Type B pancreatic cell (in vitro differentiated cells): ENCODE data around the gene CRY1. TPM values are rescaled to one million over a fixed set of nuclear protein-coding genes. Genes with fewer than 3 reads are reported as not detected.
"Not testable (repeated sequence)": the region's sequence is repeated elsewhere in the genome, so short reads cannot be mapped to it uniquely, and the experiment has no call there.

ENCODE experiments used
- DNase-seq: peaks from one replicate; pipeline ENCODE4 v3.0.0; 2021; ENCODE audit warnings: mixed read lengths; ENCODE audit not compliant: unreplicated experiment; ENCODE audit errors: extremely low spot score
- H3K27ac Mint-ChIP-seq: 2 replicates; pipeline ENCODE4 v1.8.0; 2021; ENCODE audit warnings: mild to moderate bottlenecking, mixed read lengths
- H3K27me3 Mint-ChIP-seq: 2 replicates; pipeline ENCODE4 v1.8.0; 2021; ENCODE audit warnings: mixed read lengths
- H3K36me3 Mint-ChIP-seq: 2 replicates; pipeline ENCODE4 v1.8.0; 2021; ENCODE audit warnings: mixed read lengths
- H3K4me1 Mint-ChIP-seq: one replicate; pipeline ENCODE4 v1.8.0; 2021; ENCODE audit warnings: mixed read lengths; ENCODE audit not compliant: unreplicated experiment
- H3K4me3 Mint-ChIP-seq: 2 replicates; pipeline ENCODE4 v1.8.0; 2021; ENCODE audit warnings: mild to moderate bottlenecking, mixed read lengths
- H3K9me3 Mint-ChIP-seq: 2 replicates; pipeline ENCODE4 v1.8.0; 2021; ENCODE audit warnings: mixed read lengths
- CTCF ChIP-seq: fragments of 200-600 bp; sonication (generic); conservative IDR thresholded peaks from 2 replicates; pipeline ENCODE4 v1.5.0; 2021; ENCODE audit warnings: antibody characterized with exemption, mild to moderate bottlenecking
- total RNA-seq: library from RNA; stranded (reverse); gene quantifications from 2 replicates; pipeline ENCODE4 v1.2.1, GENCODE V29; 2021; ENCODE audit warnings: low replicate concordance

CRY1 gene
- total RNA-seq, 1 donor from 2014 or later, result 23.9 TPM

GRCh38 chr12:107115119-107115518 lies 21.8 kb upstream of the CRY1 start:
- Mint-ChIP-seq H3K4me3 (no peak overlapping the region), H3K36me3 (no peaks in the 10 kb centered on the region), H3K4me1 (peaks cover 4% of the 10 kb centered on the region), H3K27me3 (peaks cover 28% of the 10 kb centered on the region), H3K27ac (no peak overlapping the region), H3K9me3 (no peaks in the 10 kb centered on the region)
- DNase-seq, result no peak
- no peak for TF ChIP-seq CTCF

DNA sequence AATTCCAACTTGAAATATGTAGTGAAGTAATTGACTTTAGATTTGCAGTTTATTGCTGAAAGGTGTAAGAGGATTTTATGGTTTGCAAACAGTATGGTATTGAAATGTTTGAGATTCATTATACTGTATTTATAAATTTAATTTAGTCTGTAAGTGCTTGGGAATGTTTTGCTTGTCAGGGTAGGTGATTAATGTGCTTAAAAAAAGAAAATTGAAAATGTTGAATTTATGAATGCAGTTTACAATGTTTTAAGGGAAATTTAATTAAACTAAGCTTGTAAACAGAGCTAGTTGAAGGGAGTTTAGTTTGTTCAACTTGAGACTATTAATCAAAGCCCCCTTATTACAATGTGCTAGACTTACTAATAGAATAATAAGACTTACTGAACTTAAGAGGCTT lies 18.0 kb upstream of the CRY1 start:
- TF ChIP-seq CTCF, result no peak
- Mint-ChIP-seq H3K9me3 (no peaks in the 10 kb centered on the region), H3K36me3 (no peaks in the 10 kb centered on the region), H3K4me3 (no peak overlapping the region), H3K4me1 (peaks cover 4% of the 10 kb centered on the region), H3K27me3 (peaks cover 31% of the 10 kb centered on the region), H3K27ac (no peak overlapping the region)
- DNase-seq, result no peak

DNA sequence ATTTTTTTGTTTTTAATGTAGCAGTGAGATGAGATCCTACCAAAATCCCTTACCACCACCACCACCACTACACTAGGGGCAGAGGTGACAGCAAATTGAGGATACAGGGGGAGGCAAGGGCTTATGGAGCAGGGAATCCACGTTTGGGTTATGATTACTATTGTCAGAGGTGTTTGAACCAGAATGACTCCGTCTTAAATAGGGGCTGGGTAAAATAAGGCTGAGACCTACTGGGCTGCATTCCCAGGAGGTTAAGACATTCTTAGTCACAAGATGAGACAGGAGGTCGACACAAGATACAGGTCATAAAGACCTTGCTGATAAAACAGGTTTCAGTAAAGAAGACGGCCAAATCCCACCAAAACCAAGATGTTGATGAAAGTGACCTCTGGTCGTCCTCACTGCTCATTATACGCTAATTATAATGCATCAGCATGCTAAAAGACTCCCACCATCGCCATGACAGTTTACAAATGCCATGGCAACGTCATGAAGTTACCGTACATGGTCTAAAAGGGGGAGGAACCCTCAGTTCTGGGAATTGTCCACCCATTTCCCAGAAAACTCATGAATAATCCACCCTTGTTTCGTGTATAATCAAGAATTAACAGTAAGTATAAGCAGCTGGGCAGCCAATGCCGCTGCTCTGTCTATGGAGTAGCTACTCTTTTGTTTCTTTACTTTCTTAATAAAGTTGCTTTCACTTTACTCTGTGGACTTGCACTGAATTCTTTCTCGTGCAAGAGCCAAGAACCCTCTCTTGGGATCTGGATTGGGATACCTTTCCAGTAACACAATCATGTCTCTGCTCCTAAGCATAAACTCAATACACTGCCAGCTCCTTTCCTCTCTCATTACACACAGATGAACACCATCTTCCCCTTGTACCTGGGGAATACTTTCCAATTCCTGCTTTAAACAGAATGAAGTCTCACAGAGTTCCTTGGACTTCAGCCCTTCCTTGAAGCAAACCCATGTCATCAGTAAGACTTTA lies 16.7 kb upstream of the CRY1 start:
- no peak for TF ChIP-seq CTCF
- no peak for DNase-seq
- H3K27me3 Mint-ChIP-seq, result peaks cover 30% of the 10 kb centered on the region
- H3K27ac Mint-ChIP-seq, result no peak overlapping the region
- peaks cover 4% of the 10 kb centered on the region for H3K4me1 Mint-ChIP-seq
- H3K4me3 Mint-ChIP-seq, result no peak overlapping the region
- H3K9me3 Mint-ChIP-seq, result no peaks in the 10 kb centered on the region
- H3K36me3 Mint-ChIP-seq, result no peaks in the 10 kb centered on the region

DNA sequence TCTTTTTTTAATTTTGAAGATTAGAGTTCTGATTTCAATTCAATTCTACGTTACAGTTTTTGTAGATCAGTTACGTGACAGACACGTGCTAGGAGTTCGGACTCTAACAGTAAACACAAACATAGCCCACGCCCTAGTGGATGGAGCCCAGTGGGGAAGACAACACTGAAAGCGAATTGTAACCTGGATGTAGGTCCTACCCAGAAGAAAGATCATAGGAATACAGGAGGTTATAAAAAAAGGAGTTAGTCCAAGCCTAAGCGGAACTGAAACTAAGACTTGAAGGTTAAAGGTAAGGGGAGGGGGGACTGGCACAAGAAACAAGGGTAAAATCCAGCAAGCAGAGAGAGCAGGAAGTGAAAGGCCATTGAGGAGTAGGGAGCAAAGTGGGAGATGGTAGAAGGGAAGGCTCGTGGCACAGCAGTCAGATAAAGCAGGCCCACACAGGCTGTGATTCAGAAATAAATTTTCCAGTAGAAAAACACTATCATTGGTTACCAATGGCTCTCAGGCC lies 15.7 kb upstream of the CRY1 start:
- Mint-ChIP-seq H3K36me3 (no peaks in the 10 kb centered on the region), H3K4me1 (peaks cover 4% of the 10 kb centered on the region), H3K27me3 (peaks cover 22% of the 10 kb centered on the region), H3K4me3 (no peak overlapping the region), H3K9me3 (no peaks in the 10 kb centered on the region), H3K27ac (no peak overlapping the region)
- no peak for DNase-seq
- no peak for TF ChIP-seq CTCF

DNA sequence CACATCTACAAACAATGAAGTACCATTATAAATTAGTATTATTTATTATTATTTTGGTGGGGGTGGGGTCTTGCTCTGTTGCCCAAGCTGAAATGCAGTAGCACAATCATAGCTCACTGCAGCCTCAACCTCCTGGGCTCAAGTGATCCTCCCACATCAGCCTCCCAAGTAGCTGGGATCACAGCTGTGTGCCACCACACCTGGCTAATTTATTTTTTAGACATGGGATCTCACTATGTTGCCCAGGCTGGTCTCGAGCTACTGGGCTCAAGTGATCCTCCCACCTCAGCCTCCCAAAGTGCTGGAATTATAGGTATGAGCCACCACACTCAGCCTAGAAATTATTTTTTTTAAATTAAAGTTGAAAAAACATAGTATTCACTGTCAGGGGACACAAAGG lies 15.0 kb upstream of the CRY1 start:
- not testable (repeated sequence) for H3K4me1 Mint-ChIP-seq, H3K36me3 Mint-ChIP-seq, H3K4me3 Mint-ChIP-seq, H3K27ac Mint-ChIP-seq, DNase-seq, H3K9me3 Mint-ChIP-seq
- peaks cover 19% of the 10 kb centered on the region for H3K27me3 Mint-ChIP-seq

DNA sequence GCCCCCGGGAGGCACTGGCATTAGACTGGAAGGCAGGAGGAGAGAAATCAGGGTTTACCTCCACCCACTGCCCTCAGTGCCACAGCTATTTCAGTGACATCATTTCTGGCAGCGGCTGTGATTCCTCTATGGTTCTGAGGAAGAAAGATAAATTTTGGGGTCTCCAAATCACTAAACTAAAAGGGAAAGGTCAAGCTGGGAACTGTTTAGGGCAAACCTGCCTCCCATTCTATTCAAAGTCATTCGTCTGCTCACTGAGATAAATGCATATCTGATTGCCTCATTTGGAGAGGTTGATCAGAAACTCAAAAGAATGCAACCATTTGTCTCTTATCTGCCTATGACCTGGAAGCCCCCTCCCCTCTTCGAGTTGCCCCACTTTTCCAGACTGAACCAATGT lies 14.0 kb upstream of the CRY1 start:
- Mint-ChIP-seq H3K4me3 (no peak overlapping the region), H3K4me1 (peaks cover 4% of the 10 kb centered on the region), H3K9me3 (no peaks in the 10 kb centered on the region), H3K27me3 (peaks cover 15% of the 10 kb centered on the region), H3K27ac (no peak overlapping the region), H3K36me3 (no peaks in the 10 kb centered on the region)
- no peak for TF ChIP-seq CTCF
- DNase-seq, result no peak
